K562 (cell line): Measurements from ENCODE around the gene DGKB.

Experiments
- CTCF ChIP-seq, 3 experiments: IDR thresholded peaks in 2 of 3; conservative IDR thresholded peaks in 1 of 3; 2 replicates each; pipeline ENCODE4 v1.5.1; 2011 to 2012; ENCODE audit warnings: low read length in 3 of 3, mild to moderate bottlenecking in 3 of 3, control low read depth in 2 of 3, improper control_type of control experiment in 1 of 3, inconsistent platforms in 1 of 3, low read depth in 1 of 3, mixed read lengths in 1 of 3, moderate library complexity in 1 of 3; ENCODE audit not compliant: insufficient read depth in 2 of 3
- FOXK2 ChIP-seq, 2 experiments: fragments of 450-650 bp; IDR thresholded peaks in 1 of 2; conservative IDR thresholded peaks in 1 of 2; 2 replicates each; pipeline ENCODE4 v1.6.1; 2016; ENCODE audit warnings: low read depth in 2 of 2, mild to moderate bottlenecking in 1 of 2
- MTA2 ChIP-seq: fragments of 450-650 bp; IDR thresholded peaks from 2 replicates; pipeline ENCODE4 v1.6.1; 2016; ENCODE audit warnings: low read depth
- MYC ChIP-seq, 2 experiments: fragments of 250-450 bp in 1 of 2; sonication (Bioruptor Pico) in 1 of 2; IDR thresholded peaks; 2 replicates each; pipeline versions ENCODE4 v1.5.1 to v1.6.1; 2012 to 2021; ENCODE audit warnings: low read depth in 2 of 2, borderline replicate concordance in 1 of 2, improper control_type of control experiment in 1 of 2, low read length in 1 of 2, mild to moderate bottlenecking in 1 of 2, moderate library complexity in 1 of 2
- PHB2 ChIP-seq: fragments of 450-650 bp; IDR thresholded peaks from 2 replicates; pipeline ENCODE4 v1.6.1; 2017; ENCODE audit warnings: low read depth
- POLR2A ChIP-seq: fragments of 450-650 bp; conservative IDR thresholded peaks from 2 replicates; pipeline ENCODE4 v1.6.1; 2016
- POLR2AphosphoS5 ChIP-seq: IDR thresholded peaks from 2 replicates; pipeline ENCODE4 v1.6.1; 2011; ENCODE audit warnings: mild to moderate bottlenecking, low read depth, low read length, moderate library complexity; ENCODE audit not compliant: control insufficient read depth, insufficient read depth
- RFX5 ChIP-seq: IDR thresholded peaks from 2 replicates; pipeline ENCODE4 v1.6.1; 2011; ENCODE audit warnings: low read depth, mild to moderate bottlenecking, improper control_type of control experiment, low read length
- SAP30 ChIP-seq: fragments of 200-600 bp; sonication (generic); IDR thresholded peaks from 2 replicates; pipeline ENCODE4 v1.6.1; 2012; ENCODE audit warnings: borderline replicate concordance, low read depth, mild to moderate bottlenecking, moderate library complexity, low read length, control low read depth, inconsistent platforms; ENCODE audit not compliant: insufficient read depth, poor library complexity, severe bottlenecking
- STAT5A ChIP-seq: IDR thresholded peaks from 2 replicates; pipeline ENCODE4 v1.6.1; 2012; ENCODE audit warnings: low read length, inconsistent platforms, borderline replicate concordance
- TRIM28 ChIP-seq: fragments of 450-650 bp; IDR thresholded peaks from 2 replicates; pipeline ENCODE4 v1.6.1; 2017

DNA sequence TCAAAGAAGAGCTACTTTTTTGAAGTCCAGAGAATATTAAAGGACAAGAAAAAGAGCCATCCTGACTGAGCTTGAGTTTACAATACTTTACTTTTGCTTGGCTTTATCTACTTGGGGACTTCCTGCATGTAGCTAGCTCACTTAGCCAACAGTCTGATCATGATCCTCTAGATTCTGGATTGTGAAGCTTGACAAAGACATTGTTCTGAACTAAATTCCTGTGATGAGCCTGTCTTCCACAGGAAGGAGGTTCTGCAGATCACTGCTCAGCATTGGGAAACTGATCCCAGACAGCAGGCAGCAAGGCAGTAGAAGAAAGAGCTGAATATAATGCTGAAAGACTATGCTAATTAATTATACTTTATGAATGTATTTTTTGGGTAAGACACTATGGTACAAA lies 296.4 kb downstream of the DGKB start:
- TF ChIP-seq MTA2, result no peak
- no peak for TF ChIP-seq STAT5A
- no peak for TF ChIP-seq POLR2AphosphoS5
- no peak for TF ChIP-seq CTCF (IDR thresholded peaks at IDR 0.05 in 2 of 3, conservative IDR thresholded peaks at IDR 0.05 in 1 of 3; ENCODE audit: insufficient read depth in 2 of 3, low read depth in 1 of 3, low read length in 3 of 3)
- TF ChIP-seq MYC (IDR thresholded peaks at IDR 0.05; ENCODE audit: low read depth, low read length), result no peak
- no peak for TF ChIP-seq MYC (CRISPR knock-in tag; IDR thresholded peaks at IDR 0.05; ENCODE audit: borderline replicate concordance, low read depth)
- no peak for TF ChIP-seq SAP30
- no peak for TF ChIP-seq RFX5
- no peak for TF ChIP-seq POLR2A
- TF ChIP-seq TRIM28, result no peak
- TF ChIP-seq PHB2, result no peak
- TF ChIP-seq FOXK2 (conservative IDR thresholded peaks at IDR 0.05 in 1 of 2, IDR thresholded peaks at IDR 0.05 in 1 of 2; ENCODE audit: low read depth in 2 of 2), result no peak
